H54 (cell line): ENCODE data around the gene EIF2S3.

ENCODE experiments used
- DNase-seq: peaks from one replicate; pipeline ENCODE4 v3.0.0; 2011; ENCODE audit warnings: low spot score, mixed read lengths; ENCODE audit not compliant: insufficient read length
- FAIRE-seq: peaks from 3 replicates; lab custom pipeline; 2011; peaks lifted over from hg19 to GRCh38; lab: Jason Lieb, UNC
- POLR2A ChIP-seq: IDR thresholded peaks from 2 replicates; pipeline ENCODE4 v1.6.1; 2011; ENCODE audit warnings: low read depth, mild to moderate bottlenecking, low read length

The EIF2S3 gene

DNA sequence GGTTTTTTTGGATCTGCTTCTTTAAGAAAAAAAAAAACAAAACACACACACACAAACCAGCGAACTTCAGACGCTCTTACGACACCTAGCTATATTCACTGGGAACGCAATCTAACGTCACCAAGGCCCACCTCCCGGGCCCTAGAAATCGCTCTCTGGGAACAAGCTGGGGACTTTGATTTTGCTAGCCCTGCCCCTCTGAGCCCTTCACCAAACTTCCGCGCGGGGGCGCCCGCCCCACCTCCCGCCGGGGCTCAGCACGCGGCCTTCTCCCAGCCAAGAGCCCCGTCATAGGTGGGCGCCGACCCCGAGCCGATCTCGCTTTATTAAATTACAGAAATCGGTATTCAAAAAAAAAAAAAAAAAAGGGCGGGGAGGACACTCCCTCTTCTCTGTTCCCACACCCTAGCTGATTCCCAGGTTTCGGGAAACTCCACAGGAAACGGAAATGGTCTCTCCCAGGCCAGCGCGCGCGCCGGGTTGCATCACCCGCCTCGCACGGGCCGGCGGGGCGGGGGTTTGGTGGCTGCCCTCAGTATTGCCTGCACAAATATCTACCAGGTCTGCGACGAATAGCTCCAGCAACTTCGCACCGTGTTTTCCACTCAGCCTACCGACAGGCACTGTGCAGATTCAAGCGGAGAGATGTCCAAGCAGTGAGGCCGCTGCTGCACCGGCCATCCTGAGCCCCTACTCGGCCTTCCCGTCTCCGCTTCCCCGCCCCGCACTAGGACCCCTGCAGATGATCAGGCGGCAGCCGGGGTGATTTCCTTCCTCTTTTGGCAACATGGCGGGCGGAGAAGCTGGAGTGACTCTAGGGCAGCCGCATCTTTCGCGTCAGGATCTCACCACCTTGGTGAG lies at the start of gene EIF2S3:
EIF2S3 (plus strand) TSS at position 775 of the 861 bp plus-strand sequence; CDS start at position 788, 13 bp downstream.
- TF ChIP-seq POLR2A: peak; percentile 64
- DNase-seq (peak; percentile 22), FAIRE-seq (no peak)

GRCh38 chrX:24005028-24005427 lies 49.7 kb upstream of the EIF2S3 start:
- DNase-seq (no peak), FAIRE-seq (no peak)
- no peak for TF ChIP-seq POLR2A

DNA sequence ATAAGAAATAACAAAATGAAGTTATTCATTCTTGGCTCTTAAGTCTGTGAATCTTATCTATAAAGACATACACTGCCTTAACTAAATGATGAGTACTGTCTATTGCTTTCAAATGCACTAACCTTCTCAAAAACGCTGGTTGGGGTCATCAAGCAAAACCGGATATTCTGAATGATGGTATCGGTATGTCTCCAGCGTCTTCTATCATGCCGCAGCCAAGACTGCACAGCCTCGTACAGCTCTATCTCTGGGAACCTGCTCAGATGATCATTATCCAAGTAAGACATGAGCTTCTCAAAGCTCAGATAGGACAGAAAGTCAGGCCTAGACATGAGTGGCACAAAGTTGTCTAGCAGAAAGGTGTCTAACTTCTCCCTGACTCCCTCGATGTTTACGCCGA lies 48.9 kb upstream of the EIF2S3 start:
- no peak for TF ChIP-seq POLR2A
- DNase-seq: no peak
- no peak for FAIRE-seq

DNA sequence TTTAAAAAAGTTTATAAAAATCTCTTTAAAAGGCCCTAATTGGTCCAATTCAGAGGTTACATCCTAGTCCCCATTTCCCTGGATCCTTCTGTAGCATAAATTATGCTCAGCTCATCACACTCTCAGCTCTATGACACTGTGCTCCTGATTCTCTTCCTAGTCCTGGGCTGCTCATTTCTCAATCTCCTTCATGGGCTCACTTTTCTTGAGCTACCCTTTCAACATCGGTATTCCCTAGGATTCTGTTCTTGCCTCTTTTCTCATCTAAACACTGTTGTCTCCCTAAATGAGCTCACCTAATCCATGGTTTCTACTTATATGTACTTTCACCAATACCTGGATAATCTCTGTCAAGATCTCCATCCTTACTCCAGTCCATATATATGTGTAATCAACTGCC lies 42.5 kb upstream of the EIF2S3 start:
- FAIRE-seq (no peak), DNase-seq (no peak)

GRCh38 chrX:24014388-24015018 lies 40.3 kb upstream of the EIF2S3 start:
- FAIRE-seq (no peak), DNase-seq (no peak)
- no peak for TF ChIP-seq POLR2A

More for the DNA sequence above, 42.5 kb upstream of the EIF2S3 start:
- no peak for TF ChIP-seq POLR2A

DNA sequence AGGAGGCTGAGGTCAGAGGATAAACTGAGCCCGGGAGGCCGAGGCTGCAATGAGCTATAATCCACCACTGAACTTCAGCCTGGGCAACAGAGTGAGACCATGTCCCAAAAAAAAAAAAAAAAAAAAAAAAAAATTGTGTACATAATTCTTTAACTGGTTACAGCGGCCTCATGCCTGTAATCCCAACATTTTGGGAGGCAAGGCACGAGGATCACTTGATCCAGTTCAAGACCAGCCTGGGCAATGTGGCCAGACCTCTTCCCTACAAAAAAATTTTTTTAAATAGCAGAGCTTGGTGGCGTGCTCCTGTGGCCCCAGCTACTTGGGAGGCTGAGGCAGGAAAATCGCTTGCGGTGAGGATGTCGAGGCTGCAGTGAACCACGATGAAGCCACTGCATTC lies 37.1 kb upstream of the EIF2S3 start:
- FAIRE-seq (no peak), DNase-seq (no peak)
- no peak for TF ChIP-seq POLR2A

- DNase-seq (no peak), FAIRE-seq (no peak)
- TF ChIP-seq POLR2A: no peak
These were observed 35.9 kb upstream of the EIF2S3 start for GRCh38 chrX:24018809-24019208.

GRCh38 chrX:24019448-24019847 lies 35.3 kb upstream of the EIF2S3 start:
- FAIRE-seq (no peak), DNase-seq (no peak)
- no peak for TF ChIP-seq POLR2A

GRCh38 chrX:24020306-24020876 lies 34.4 kb upstream of the EIF2S3 start:
- TF ChIP-seq POLR2A: no peak
- DNase-seq (no peak), FAIRE-seq (no peak)

DNA sequence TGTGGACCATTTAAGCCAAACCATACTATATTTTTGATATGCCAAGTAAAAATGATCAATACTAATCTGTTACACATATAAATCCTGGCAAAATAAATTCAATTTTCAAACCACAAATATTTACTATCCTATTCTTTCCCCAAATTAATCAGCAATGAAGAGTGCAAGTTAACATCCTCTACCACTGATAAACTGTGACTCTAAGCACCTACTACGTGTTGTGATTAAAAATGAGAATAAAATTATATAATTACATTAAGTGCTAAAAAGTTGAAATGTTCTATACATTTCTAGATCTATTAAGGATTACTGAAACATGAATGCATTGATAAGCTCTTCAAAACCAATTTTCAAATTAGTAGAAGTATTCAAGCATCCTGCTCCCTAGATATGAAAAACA lies 31.2 kb upstream of the EIF2S3 start:
- FAIRE-seq (no peak), DNase-seq (no peak)
- TF ChIP-seq POLR2A: no peak

GRCh38 chrX:24023972-24024669 lies 30.6 kb upstream of the EIF2S3 start:
- TF ChIP-seq POLR2A: no peak
- DNase-seq (no peak), FAIRE-seq (no peak)

- peak; percentile 33 for DNase-seq
- FAIRE-seq: no peak
- TF ChIP-seq POLR2A: peak; percentile 98
These were observed 29.7 kb upstream of the EIF2S3 start for GRCh38 chrX:24024819-24025740.
